Psoas muscle (tissue), 8 donors: ENCODE data around the gene ZFHX3. TPM values are rescaled to one million over a fixed set of nuclear protein-coding genes. Genes with fewer than 3 reads are reported as not detected.

Source experiments
- ATAC-seq, 4 donors: fragments of 200-7000 bp; cut with Tn5 transposase; one replicate each; pipeline ENCODE4 v1.9.1; 2020; ENCODE audit warnings: moderate library complexity in 3 of 4, mild to moderate bottlenecking in 2 of 4
- DNase-seq, 2 donors: peaks; one replicate each; pipeline ENCODE4 v3.0.0-alpha.2; 2020
- H3K27ac ChIP-seq: fragments of 200-600 bp; one replicate; pipeline ENCODE4 v1.8.0; 2022
- H3K27me3 ChIP-seq, 3 donors: fragments of 200-600 bp in 1 of 3; one replicate each; pipeline versions ENCODE4 v1.6.1 to v1.8.0; 2013 to 2022; ENCODE audit warnings: low read length in 2 of 3, mild to moderate bottlenecking in 2 of 3, moderate library complexity in 1 of 3; ENCODE audit not compliant: insufficient read depth in 3 of 3
- H3K36me3 ChIP-seq, 2 donors: fragments of 200-600 bp in 1 of 2; one replicate each; pipeline versions ENCODE4 v1.6.1 to v1.8.0; 2013 to 2022; ENCODE audit warnings: low read depth in 1 of 2, mild to moderate bottlenecking in 1 of 2, moderate library complexity in 1 of 2; ENCODE audit not compliant: insufficient read depth in 1 of 2
- H3K4me1 ChIP-seq: fragments of 200-600 bp; one replicate; pipeline ENCODE4 v1.8.0; 2022
- H3K4me3 ChIP-seq: fragments of 200-600 bp; one replicate; pipeline ENCODE4 v1.8.0; 2022; ENCODE audit warnings: mild to moderate bottlenecking
- H3K9me3 ChIP-seq: fragments of 200-600 bp; one replicate; pipeline ENCODE4 v1.8.0; 2022
- WGBS, 3 donors: extraction: QIAGEN DNeasy Blood & Tissue Kit; methylation state at CpG; one replicate each; pipeline versions ENCODE4 v1.1.6 to v1.1.7; 2013; 5-methylcytosine and 5-hydroxymethylcytosine counted together
- intact Hi-C, 2 donors: fragments of 100-400 bp; cut with DNase I; formaldehyde crosslinking; loops; one replicate each; pipeline versions ENCODE4 v1.11.0 to v1.14.2; 2022
- polyA plus RNA-seq, 3 donors: library from polyadenylated mRNA; stranded (reverse); fragments of 200-250 nt; gene quantifications; one replicate each; pipeline ENCODE4 v1.2.3, GENCODE V29; 2013
- total RNA-seq, 4 donors: library from RNA; stranded (reverse); fragmentation: NEBNext Ultra II Directional in 2 of 4; extraction: Animal tissue kit (Norgen Biotek cat#: 25700) in 2 of 4; gene quantifications; one replicate each; pipeline versions ENCODE4 v1.2.1 to v1.2.4, GENCODE V29; 2021 to 2023
- TF ChIP-seq, protein P1 (sequence below): fragments of 200-600 bp; IDR thresholded peaks from one replicate; pipeline ENCODE4 v1.8.0; 2022; ENCODE audit warnings: antibody characterized with exemption
- donor health status: healthy with polysubstance abuse.
- donor health status: DM: no; HTN: no; CAD: no; lungs with moderate emphysema.
- donor health status: Bipolar disorder and iron deficiency.
- donor health status: healthy.
- donor health status: DM: yes; HTN: yes; CAD: no.
- donor health status: DM: no; HTN: no; CAD: no.
- donor health status: DM: no; HTN: no; CAD: no.
- donor health status: DM: yes; HTN: yes; CAD: no.

ZFHX3 gene
- total and polyA plus RNA-seq, 7 donors, result 3.3 to 36.9 (median 11.5) TPM

GRCh38 chr16:72764015-72764654 is 283.8 kb downstream of the ZFHX3 start:
- no peak overlapping the region for H3K4me3 ChIP-seq
- no peaks in the 10 kb centered on the region for H3K27me3 ChIP-seq
- no peak for DNase-seq
- no peak overlapping the region for H3K27ac ChIP-seq
- no peak for ATAC-seq
- H3K4me1 ChIP-seq, result peaks cover 4% of the 10 kb centered on the region
- TF ChIP-seq, protein P1, sequence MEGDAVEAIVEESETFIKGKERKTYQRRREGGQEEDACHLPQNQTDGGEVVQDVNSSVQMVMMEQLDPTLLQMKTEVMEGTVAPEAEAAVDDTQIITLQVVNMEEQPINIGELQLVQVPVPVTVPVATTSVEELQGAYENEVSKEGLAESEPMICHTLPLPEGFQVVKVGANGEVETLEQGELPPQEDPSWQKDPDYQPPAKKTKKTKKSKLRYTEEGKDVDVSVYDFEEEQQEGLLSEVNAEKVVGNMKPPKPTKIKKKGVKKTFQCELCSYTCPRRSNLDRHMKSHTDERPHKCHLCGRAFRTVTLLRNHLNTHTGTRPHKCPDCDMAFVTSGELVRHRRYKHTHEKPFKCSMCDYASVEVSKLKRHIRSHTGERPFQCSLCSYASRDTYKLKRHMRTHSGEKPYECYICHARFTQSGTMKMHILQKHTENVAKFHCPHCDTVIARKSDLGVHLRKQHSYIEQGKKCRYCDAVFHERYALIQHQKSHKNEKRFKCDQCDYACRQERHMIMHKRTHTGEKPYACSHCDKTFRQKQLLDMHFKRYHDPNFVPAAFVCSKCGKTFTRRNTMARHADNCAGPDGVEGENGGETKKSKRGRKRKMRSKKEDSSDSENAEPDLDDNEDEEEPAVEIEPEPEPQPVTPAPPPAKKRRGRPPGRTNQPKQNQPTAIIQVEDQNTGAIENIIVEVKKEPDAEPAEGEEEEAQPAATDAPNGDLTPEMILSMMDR, result no peak
- H3K36me3 ChIP-seq, result no peaks in the 10 kb centered on the region
- H3K9me3 ChIP-seq, result no peaks in the 10 kb centered on the region
- intact Hi-C loops, result no loop called here
- 34 to 45% (median 43%) methylated on average over 8 of the region's 8 CpGs for WGBS, 3 donors

- ATAC-seq, result no peak
- Histone ChIP-seq H3K4me3 (no peak overlapping the region), H3K27ac (no peak overlapping the region), H3K4me1 (peaks cover 4% of the 10 kb centered on the region), H3K27me3 (no peaks in the 10 kb centered on the region), H3K36me3 (no peaks in the 10 kb centered on the region), H3K9me3 (peaks cover 7% of the 10 kb centered on the region)
- intact Hi-C loops, result no loop called here
- DNase-seq, result no peak
- TF ChIP-seq, protein P1, result no peak
These were observed 287.3 kb downstream of the ZFHX3 start for GRCh38 chr16:72760581-72760980.

DNA sequence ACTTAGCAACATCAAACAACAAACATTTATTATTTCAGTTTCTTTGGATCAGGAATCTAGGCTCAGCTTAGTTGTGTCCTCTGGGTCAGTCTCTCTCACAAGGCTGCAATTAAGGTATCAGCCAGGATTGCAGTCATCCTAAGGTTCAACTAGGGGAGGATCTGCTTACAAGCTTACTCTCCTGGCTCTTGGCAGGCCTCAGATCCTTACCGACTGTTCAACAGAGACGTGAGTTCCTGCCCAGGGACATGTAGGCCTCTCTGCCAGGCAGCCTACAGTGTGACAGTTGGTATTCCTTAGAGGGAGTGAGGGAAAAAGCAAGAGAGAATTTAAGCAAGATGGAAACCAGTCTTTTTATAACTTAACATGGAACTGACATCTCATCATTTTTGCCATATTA is 294.0 kb downstream of the ZFHX3 start:
- TF ChIP-seq, protein P1, result no peak
- no peaks in the 10 kb centered on the region for H3K4me1 ChIP-seq
- DNase-seq (no peak), ATAC-seq (peak in 2 of 4 donors; percentile 50 to 64)
- 17 to 39% (median 20%) methylated on average over 2 of the region's 2 CpGs for WGBS, 3 donors
- H3K9me3 ChIP-seq, result peaks cover 7% of the 10 kb centered on the region
- no peaks in the 10 kb centered on the region for H3K27me3 ChIP-seq
- no peaks in the 10 kb centered on the region for H3K36me3 ChIP-seq
- no peak overlapping the region for H3K27ac ChIP-seq
- no peak overlapping the region for H3K4me3 ChIP-seq
- intact Hi-C loops, result no loop called here

DNA sequence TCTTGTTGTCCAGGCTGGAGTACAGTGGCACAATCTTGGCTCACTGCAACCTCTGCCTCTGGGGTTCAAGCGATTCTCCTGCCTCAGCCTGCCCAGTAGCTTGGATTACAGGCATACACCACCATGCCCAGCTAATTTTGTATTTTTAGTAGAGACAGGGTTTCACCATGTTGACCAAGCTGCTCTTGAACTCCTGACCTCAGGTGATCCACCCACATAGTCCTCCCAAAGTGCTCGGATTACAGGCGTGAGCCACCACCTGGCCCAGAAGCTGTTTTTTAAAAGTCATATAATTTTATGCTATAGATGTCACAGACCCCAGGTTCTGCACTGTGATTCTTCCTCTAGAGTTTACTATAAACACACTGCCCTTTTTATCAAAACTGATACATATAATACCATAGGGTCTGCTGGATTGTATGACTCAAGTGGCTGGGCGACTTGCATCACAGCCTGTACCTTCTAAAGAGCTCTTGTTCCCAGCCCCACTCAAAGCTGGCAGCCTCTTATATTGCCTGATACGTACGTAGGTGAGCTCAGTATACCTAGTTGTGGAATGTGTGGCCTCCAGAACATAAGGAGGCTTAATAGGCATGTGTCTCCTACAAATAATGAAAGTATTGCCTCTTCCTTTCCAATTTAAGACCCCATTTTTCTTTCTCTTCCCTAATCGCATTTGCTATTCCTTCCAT is 295.8 kb downstream of the ZFHX3 start:
- H3K4me1 ChIP-seq, result no peaks in the 10 kb centered on the region
- WGBS, 3 donors, result 90 to 96% (median 92%) methylated on average over 7 of the region's 7 CpGs
- DNase-seq (no peak), ATAC-seq (no peak)
- intact Hi-C loops, result no loop called here
- no peaks in the 10 kb centered on the region for H3K36me3 ChIP-seq
- H3K4me3 ChIP-seq, result no peak overlapping the region
- no peaks in the 10 kb centered on the region for H3K9me3 ChIP-seq
- TF ChIP-seq, protein P1, result no peak
- no peak overlapping the region for H3K27ac ChIP-seq
- no peaks in the 10 kb centered on the region for H3K27me3 ChIP-seq
